IMR-90 (cell line): ENCODE results near the gene SUGCT. TPM values are rescaled to one million over a fixed set of nuclear protein-coding genes. Genes with fewer than 3 reads are reported as not detected.

ENCODE experiments used
- ATAC-seq: fragments of 200-7000 bp; cut with Tn5 transposase; 2 replicates; pipeline ENCODE4 v1.9.1; 2020; ENCODE audit warnings: low read depth, mild to moderate bottlenecking, moderate library complexity
- BruUV-seq: library from RNA; stranded (reverse); fragments of 400-500 nt; replicated peaks from 2 replicates; lab custom pipeline; 2021; lab: Mats Ljungman, UMichigan
- CTCF ChIA-PET: fragments of 300-600 bp; formaldehyde crosslinking; extraction: SDS; loops from one replicate; lab custom pipeline; 2021; ENCODE audit warnings: antibody characterized with exemption; lab: Yijun Ruan, JAX
- POLR2A ChIA-PET: fragments of 300-600 bp; sonication (Branson Sonifier 250); formaldehyde crosslinking; loops from one replicate; lab custom pipeline; 2022; ENCODE audit warnings: antibody characterized with exemption; ENCODE audit not compliant: unreplicated experiment; lab: Charles Lee
- DNase-seq: peaks from one replicate; pipeline ENCODE4 v3.0.0; 2013
- H2AFZ ChIP-seq: replicated peaks from 2 replicates; pipeline ENCODE3; 2013; ENCODE audit warnings: low read length, mild to moderate bottlenecking; ENCODE audit not compliant: poor library complexity
- H2AK5ac ChIP-seq: 2 replicates; pipeline ENCODE4 v1.6.1; 2013; ENCODE audit warnings: low read depth, low read length, inconsistent platforms
- H2AK9ac ChIP-seq: replicated peaks from 2 replicates; pipeline ENCODE3; 2013; ENCODE audit warnings: mild to moderate bottlenecking, low read depth, low read length, moderate library complexity; ENCODE audit not compliant: poor library complexity
- H2BK120ac ChIP-seq: 2 replicates; pipeline ENCODE4 v1.6.1; 2013; ENCODE audit warnings: low read depth, low read length, inconsistent platforms
- H2BK15ac ChIP-seq: 3 replicates; pipeline ENCODE4 v1.6.1; 2013; ENCODE audit warnings: low read depth, low read length, inconsistent platforms
- H2BK20ac ChIP-seq: 2 replicates; pipeline ENCODE4 v1.6.1; 2013; ENCODE audit warnings: low read depth, mild to moderate bottlenecking, inconsistent platforms, low read length, moderate library complexity
- H2BK5ac ChIP-seq: 2 replicates; pipeline ENCODE4 v1.6.1; 2013; ENCODE audit warnings: mild to moderate bottlenecking, low read depth, low read length, inconsistent platforms; ENCODE audit not compliant: poor library complexity, severe bottlenecking
- H3K14ac ChIP-seq: replicated peaks from 2 replicates; pipeline ENCODE4 v1.6.1; 2013; ENCODE audit warnings: low read depth, low read length, inconsistent platforms
- H3K18ac ChIP-seq: 2 replicates; pipeline ENCODE4 v1.6.1; 2013; ENCODE audit warnings: low read depth, low read length, control low read depth
- H3K23ac ChIP-seq: 2 replicates; pipeline ENCODE4 v1.6.1; 2013; ENCODE audit warnings: low read depth, low read length, inconsistent platforms
- H3K27ac ChIP-seq: 2 replicates; pipeline ENCODE4 v1.5.1; 2013; ENCODE audit warnings: mild to moderate bottlenecking, control low read depth, low read length; ENCODE audit not compliant: insufficient read depth
- H3K27me3 ChIP-seq: 2 replicates; pipeline ENCODE4 v1.6.1; 2013; ENCODE audit warnings: low read length; ENCODE audit not compliant: control insufficient read depth, insufficient read depth
- H3K36me3 ChIP-seq: 2 replicates; pipeline ENCODE4 v1.6.1; 2013; ENCODE audit warnings: low read length, mixed read lengths; ENCODE audit not compliant: control insufficient read depth, insufficient read depth
- H3K4ac ChIP-seq: 2 replicates; pipeline ENCODE4 v1.6.1; 2013; ENCODE audit warnings: low read depth, low read length, inconsistent platforms
- H3K4me1 ChIP-seq: 2 replicates; pipeline ENCODE4 v1.6.1; 2013; ENCODE audit warnings: low read length, mixed read lengths; ENCODE audit not compliant: control insufficient read depth, insufficient read depth
- H3K4me2 ChIP-seq: 2 replicates; pipeline ENCODE4 v1.6.1; 2013; ENCODE audit warnings: low read depth, mild to moderate bottlenecking, control low read depth, low read length, moderate library complexity
- H3K4me3 ChIP-seq: 2 replicates; pipeline ENCODE4 v1.5.1; 2013; ENCODE audit warnings: low read depth, mild to moderate bottlenecking, control low read depth, low read length, moderate library complexity; ENCODE audit not compliant: insufficient read depth
- H3K56ac ChIP-seq: 2 replicates; pipeline ENCODE4 v1.6.1; 2013; ENCODE audit warnings: low read length, inconsistent platforms; ENCODE audit not compliant: insufficient read depth; ENCODE audit errors: extremely low read depth
- H3K79me1 ChIP-seq, 2 experiments: 2 replicates each; pipeline ENCODE4 v1.6.1; 2013; ENCODE audit warnings: low read length in 2 of 2, inconsistent platforms in 1 of 2, low read depth in 1 of 2
- H3K9ac ChIP-seq: 2 replicates; pipeline ENCODE4 v1.6.1; 2013; ENCODE audit warnings: low read depth, low read length, control low read depth
- H3K9me1 ChIP-seq: 2 replicates; pipeline ENCODE4 v1.6.1; 2013; ENCODE audit warnings: low read length, inconsistent platforms; ENCODE audit not compliant: insufficient read depth
- H3K9me3 ChIP-seq: 2 replicates; pipeline ENCODE4 v1.6.1; 2013; ENCODE audit warnings: low read length; ENCODE audit not compliant: control insufficient read depth, insufficient read depth
- H4K20me1 ChIP-seq: 2 replicates; pipeline ENCODE4 v1.6.1; 2013; ENCODE audit warnings: low read length, inconsistent platforms; ENCODE audit not compliant: insufficient read depth
- H4K5ac ChIP-seq: 2 replicates; pipeline ENCODE4 v1.6.1; 2013; ENCODE audit warnings: mild to moderate bottlenecking, low read depth, low read length, control low read depth
- H4K8ac ChIP-seq, 2 experiments: 2 replicates each; pipeline ENCODE4 v1.6.1; 2013; ENCODE audit warnings: low read depth in 2 of 2, low read length in 2 of 2, control low read depth in 1 of 2, inconsistent platforms in 1 of 2
- H4K91ac ChIP-seq: 2 replicates; pipeline ENCODE4 v1.6.1; 2013; ENCODE audit warnings: low read depth, low read length, inconsistent platforms; ENCODE audit not compliant: insufficient read depth
- BHLHE40 ChIP-seq: fragments of 150-350 bp; IDR thresholded peaks from 2 replicates; pipeline ENCODE4 v1.6.1; 2016; ENCODE audit warnings: mild to moderate bottlenecking, low read depth, low read length
- CEBPB ChIP-seq: IDR thresholded peaks from 2 replicates; pipeline ENCODE4 v1.6.1; 2012; ENCODE audit warnings: low read depth, low read length, improper control_type of control experiment
- CHD1 ChIP-seq: IDR thresholded peaks from 2 replicates; pipeline ENCODE4 v1.6.1; 2012; ENCODE audit warnings: low read depth, low read length, improper control_type of control experiment
- MAFK ChIP-seq: IDR thresholded peaks from 2 replicates; pipeline ENCODE4 v1.6.1; 2012; ENCODE audit warnings: low read depth, low read length, improper control_type of control experiment
- MAZ ChIP-seq: IDR thresholded peaks from 2 replicates; pipeline ENCODE4 v1.6.1; 2012; ENCODE audit warnings: low read depth, mild to moderate bottlenecking, low read length, improper control_type of control experiment, moderate library complexity, borderline replicate concordance
- POLR2A ChIP-seq: IDR thresholded peaks from 2 replicates; pipeline ENCODE4 v1.6.1; 2012; ENCODE audit warnings: mild to moderate bottlenecking, low read depth, low read length
- RAD21 ChIP-seq: IDR thresholded peaks from 2 replicates; pipeline ENCODE4 v1.6.1; 2012; ENCODE audit warnings: low read length, improper control_type of control experiment
- RCOR1 ChIP-seq: IDR thresholded peaks from 2 replicates; pipeline ENCODE4 v1.6.1; 2012; ENCODE audit warnings: mild to moderate bottlenecking, low read length, improper control_type of control experiment; ENCODE audit not compliant: insufficient replicate concordance
- SMC3 ChIP-seq: fragments of 150-350 bp; IDR thresholded peaks from 2 replicates; pipeline ENCODE4 v1.6.1; 2016; ENCODE audit warnings: low read depth, mild to moderate bottlenecking, antibody characterized with exemption, low read length, moderate library complexity
- WGBS, 2 experiments: methylation state at CpG; one replicate each; pipeline versions ENCODE4 v1.1.5 to v1.1.7; 2013; ENCODE audit warnings: missing lambda C conversion rate in 2 of 2; ENCODE audit not compliant: insufficient read length in 1 of 2; ENCODE audit errors: extremely low coverage in 2 of 2; 5-methylcytosine and 5-hydroxymethylcytosine counted together
- dilution Hi-C: fragments of 300-500 bp; cut with HindIII; formaldehyde crosslinking; loops from one replicate; pipeline ENCODE4 v1.14.3; 2018; ENCODE audit warnings: low sequenced_read_pairs; ENCODE audit not compliant: unreplicated experiment
- in situ Hi-C: fragments of 300-500 bp; cut with MboI; formaldehyde crosslinking; loops from 3 replicates; pipeline ENCODE4 v1.14.3; 2019; ENCODE audit warnings: low sequenced_read_pairs, inconsistent platforms, mixed read lengths
- intact Hi-C: fragments of 100-400 bp; cut with micrococcal nuclease; formaldehyde crosslinking; loops from 2 replicates; pipeline ENCODE4 v1.10.0; 2022
- polyA plus RNA-seq, 3 experiments: library from polyadenylated mRNA; depleted of rRNA; stranded (reverse); fragments of >200 nt; gene quantifications; 2 replicates each; pipeline ENCODE4 v1.2.3, GENCODE V29; 2012; ENCODE audit warnings: low replicate concordance in 1 of 3
- total RNA-seq: library from RNA; depleted of rRNA; stranded (reverse); fragments of >200 nt; gene quantifications from 2 replicates; pipeline ENCODE4 v1.2.3, GENCODE V29; 2012
- TF ChIP-seq, protein P1 (sequence below): fragments of 150-350 bp; IDR thresholded peaks from 2 replicates; pipeline ENCODE4 v1.6.1; 2017; ENCODE audit warnings: mild to moderate bottlenecking, antibody characterized with exemption, low read length, low read depth
- TF ChIP-seq, protein P2 (sequence below): conservative IDR thresholded peaks from 2 replicates; pipeline ENCODE4 v1.5.1; 2012; ENCODE audit warnings: mild to moderate bottlenecking, low read depth, low read length, improper control_type of control experiment

Gene SUGCT
- total and polyA plus RNA-seq, 2 of the 4 experiments (the other 2 are of a cell fraction), result 5.9 to 8.3 TPM

DNA sequence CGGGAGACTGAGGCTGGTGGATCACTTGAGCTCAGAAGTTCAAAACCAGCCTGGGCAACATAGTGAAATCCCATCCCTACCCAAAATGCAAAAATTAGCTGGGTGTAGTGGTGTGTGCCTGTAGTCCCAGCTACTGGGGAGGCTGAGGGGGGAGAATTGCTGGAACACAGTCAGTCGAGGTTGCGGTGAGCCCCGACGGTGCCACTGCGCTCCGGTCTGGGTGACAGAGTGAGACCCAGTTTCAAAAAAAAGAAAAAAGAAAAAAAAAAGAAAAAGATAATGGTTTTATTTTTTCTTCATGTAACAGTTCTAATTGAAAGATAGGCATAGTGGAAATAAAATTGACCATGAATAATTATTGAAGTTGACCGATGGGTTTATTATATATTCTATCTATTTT lies 99.9 kb downstream of the SUGCT start:
- H2AFZ ChIP-seq, result no peak overlapping the region
- peaks cover 4% of the 10 kb centered on the region; the same call in 1 of the 2 replicates for H3K4me1 ChIP-seq
- no peak overlapping the region for H3K4ac ChIP-seq
- H3K9me3 ChIP-seq, result no peaks in the 10 kb centered on the region
- no peak overlapping the region for H4K8ac ChIP-seq
- H2AK5ac ChIP-seq, result no peak overlapping the region
- H3K27me3 ChIP-seq, result no peaks in the 10 kb centered on the region
- TF ChIP-seq CEBPB (no peak), BHLHE40 (no peak), RCOR1 (no peak), MAFK (no peak), CHD1 (no peak), SMC3 (no peak), POLR2A (no peak), MAZ (no peak), RAD21 (no peak)
- TF ChIP-seq, protein P1, sequence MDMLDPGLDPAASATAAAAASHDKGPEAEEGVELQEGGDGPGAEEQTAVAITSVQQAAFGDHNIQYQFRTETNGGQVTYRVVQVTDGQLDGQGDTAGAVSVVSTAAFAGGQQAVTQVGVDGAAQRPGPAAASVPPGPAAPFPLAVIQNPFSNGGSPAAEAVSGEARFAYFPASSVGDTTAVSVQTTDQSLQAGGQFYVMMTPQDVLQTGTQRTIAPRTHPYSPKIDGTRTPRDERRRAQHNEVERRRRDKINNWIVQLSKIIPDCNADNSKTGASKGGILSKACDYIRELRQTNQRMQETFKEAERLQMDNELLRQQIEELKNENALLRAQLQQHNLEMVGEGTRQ, result no peak
- TF ChIP-seq, protein P2, sequence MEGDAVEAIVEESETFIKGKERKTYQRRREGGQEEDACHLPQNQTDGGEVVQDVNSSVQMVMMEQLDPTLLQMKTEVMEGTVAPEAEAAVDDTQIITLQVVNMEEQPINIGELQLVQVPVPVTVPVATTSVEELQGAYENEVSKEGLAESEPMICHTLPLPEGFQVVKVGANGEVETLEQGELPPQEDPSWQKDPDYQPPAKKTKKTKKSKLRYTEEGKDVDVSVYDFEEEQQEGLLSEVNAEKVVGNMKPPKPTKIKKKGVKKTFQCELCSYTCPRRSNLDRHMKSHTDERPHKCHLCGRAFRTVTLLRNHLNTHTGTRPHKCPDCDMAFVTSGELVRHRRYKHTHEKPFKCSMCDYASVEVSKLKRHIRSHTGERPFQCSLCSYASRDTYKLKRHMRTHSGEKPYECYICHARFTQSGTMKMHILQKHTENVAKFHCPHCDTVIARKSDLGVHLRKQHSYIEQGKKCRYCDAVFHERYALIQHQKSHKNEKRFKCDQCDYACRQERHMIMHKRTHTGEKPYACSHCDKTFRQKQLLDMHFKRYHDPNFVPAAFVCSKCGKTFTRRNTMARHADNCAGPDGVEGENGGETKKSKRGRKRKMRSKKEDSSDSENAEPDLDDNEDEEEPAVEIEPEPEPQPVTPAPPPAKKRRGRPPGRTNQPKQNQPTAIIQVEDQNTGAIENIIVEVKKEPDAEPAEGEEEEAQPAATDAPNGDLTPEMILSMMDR, result no peak
- in situ Hi-C loops, result loop anchor here (10.0 kb wide), 3 partner anchors 370 to 1480 kb away; no protein-coding TSS in a partner anchor
- DNase-seq (no peak), ATAC-seq (no peak)
- BruUV-seq, result no TSS peak
- intact Hi-C loops, result loop anchor here (10.0 kb wide), 2 partner anchors 820 to 1500 kb away; no protein-coding TSS in a partner anchor
- no peak overlapping the region for H2BK5ac ChIP-seq
- no peak overlapping the region for H3K23ac ChIP-seq
- no peak overlapping the region for H3K27ac ChIP-seq
- H3K14ac ChIP-seq, result no peak overlapping the region
- no peak overlapping the region for H2BK15ac ChIP-seq
- ChIA-PET CTCF (no interaction called here), POLR2A (no interaction called here)
- H3K4me3 ChIP-seq, result no peak overlapping the region
- H2BK20ac ChIP-seq, result no peak overlapping the region
- no peak overlapping the region for H4K5ac ChIP-seq
- no peak overlapping the region for H2AK9ac ChIP-seq
- H3K79me1 ChIP-seq, result no peaks in the 10 kb centered on the region
- no peak overlapping the region for H3K56ac ChIP-seq
- H3K4me2 ChIP-seq, result no peak overlapping the region
- no peaks in the 10 kb centered on the region for H3K9me1 ChIP-seq
- dilution Hi-C loops, result no loop called here
- no peak overlapping the region for H3K9ac ChIP-seq
- H4K20me1 ChIP-seq, result no peaks in the 10 kb centered on the region
- no CpG with 5 or more reads among the region's 8 CpGs for WGBS, 2 experiments
- H3K36me3 ChIP-seq, result no peaks in the 10 kb centered on the region
- no peak overlapping the region for H3K18ac ChIP-seq
- no peak overlapping the region for H4K91ac ChIP-seq
- H2BK120ac ChIP-seq, result no peak overlapping the region
